Keratinocyte (primary cell): ENCODE data around the gene ABCC10. TPM values are rescaled to one million over a fixed set of nuclear protein-coding genes. Genes with fewer than 3 reads are reported as not detected.
"Not testable (repeated sequence)": the region's sequence is repeated elsewhere in the genome, so short reads cannot be mapped to it uniquely, and the experiment has no call there.

Experiments used
- DNase-seq: peaks from one replicate; pipeline ENCODE4 v3.0.0-alpha.2; 2011; ENCODE audit warnings: low read depth, missing footprints, low spot score
- FAIRE-seq: peaks from 2 replicates; lab custom pipeline; 2011; peaks lifted over from hg19 to GRCh38; lab: Jason Lieb, UNC
- H2AFZ ChIP-seq: 2 replicates; pipeline ENCODE4 v1.6.0; 2012; ENCODE audit warnings: low read length, control low read depth, inconsistent platforms; ENCODE audit not compliant: control insufficient read depth
- H3K27ac ChIP-seq: 2 replicates; pipeline ENCODE4 v1.5.1; 2011; ENCODE audit warnings: low read length; ENCODE audit not compliant: control insufficient read depth, insufficient read depth
- H3K27me3 ChIP-seq: 3 replicates; pipeline ENCODE4 v1.6.0; 2011; ENCODE audit warnings: low read length; ENCODE audit not compliant: control insufficient read depth, insufficient read depth; ENCODE audit errors: extremely low read depth
- H3K36me3 ChIP-seq, 2 experiments: 2 replicates in 1 of 2; 3 replicates in 1 of 2; pipeline ENCODE4 v1.5.1; 2011; ENCODE audit warnings: low read length in 2 of 2, mild to moderate bottlenecking in 1 of 2; ENCODE audit not compliant: control insufficient read depth in 2 of 2, insufficient read depth in 2 of 2; ENCODE audit errors: extremely low read depth in 1 of 2
- H3K4me1 ChIP-seq: 3 replicates; pipeline ENCODE4 v1.5.1; 2011; ENCODE audit warnings: low read length; ENCODE audit not compliant: control insufficient read depth, insufficient read depth; ENCODE audit errors: extremely low read depth
- H3K4me2 ChIP-seq: 3 replicates; pipeline ENCODE4 v1.6.0; 2011; ENCODE audit warnings: low read depth, low read length; ENCODE audit not compliant: control insufficient read depth, insufficient read depth; ENCODE audit errors: extremely low read depth
- H3K4me3 ChIP-seq, 3 experiments: fragments of 200-600 bp in 1 of 3; sonication (generic) in 1 of 3; 2 replicates in 2 of 3; 3 replicates in 1 of 3; pipeline ENCODE4 v1.5.1; 2011 to 2016; ENCODE audit warnings: low read length in 3 of 3, mild to moderate bottlenecking in 3 of 3, control low read depth in 2 of 3, inconsistent platforms in 1 of 3, low read depth in 1 of 3, mixed read lengths in 1 of 3, mixed run types in 1 of 3, moderate library complexity in 1 of 3; ENCODE audit not compliant: control insufficient read depth in 2 of 3, insufficient read depth in 2 of 3; ENCODE audit errors: extremely low read depth in 1 of 3
- H3K79me2 ChIP-seq: 2 replicates; pipeline ENCODE4 v1.6.0; 2012; ENCODE audit warnings: low read length; ENCODE audit not compliant: control insufficient read depth, insufficient read depth
- H3K9ac ChIP-seq: 3 replicates; pipeline ENCODE4 v1.6.0; 2011; ENCODE audit warnings: low read length; ENCODE audit not compliant: control insufficient read depth, insufficient read depth; ENCODE audit errors: extremely low read depth
- H3K9me1 ChIP-seq: 3 replicates; pipeline ENCODE4 v1.6.0; 2011; ENCODE audit warnings: low read length; ENCODE audit not compliant: control insufficient read depth, insufficient read depth; ENCODE audit errors: extremely low read depth
- H3K9me3 ChIP-seq: 2 replicates; pipeline ENCODE4 v1.5.1; 2012; ENCODE audit warnings: low read depth, low read length; ENCODE audit not compliant: control insufficient read depth
- H4K20me1 ChIP-seq: 3 replicates; pipeline ENCODE4 v1.6.0; 2011; ENCODE audit warnings: low read length; ENCODE audit not compliant: control insufficient read depth, insufficient read depth; ENCODE audit errors: extremely low read depth
- EZH2 ChIP-seq: IDR thresholded peaks from one replicate; pipeline ENCODE4 v1.6.1; 2012; ENCODE audit warnings: inconsistent platforms, mild to moderate bottlenecking, low read length, moderate library complexity
- dilution Hi-C: fragments of 300-500 bp; cut with MboI; formaldehyde crosslinking; loops from one replicate; pipeline ENCODE4 v1.7.0; 2020; ENCODE audit warnings: low sequenced_read_pairs; ENCODE audit not compliant: extremely low pct_ligation_motif_present
- polyA plus RNA-seq, 5 experiments: library from polyadenylated mRNA; depleted of rRNA in 3 of 5; stranded (reverse) in 3 of 5; stranded (forward) in 1 of 5; unstranded in 1 of 5; fragments of >200 nt; gene quantifications; 1 replicate in 1 of 5; 2 replicates in 3 of 5; 3 replicates in 1 of 5; pipeline versions ENCODE4 v1.2.1 to v1.2.3, GENCODE V29; 2011 to 2012; ENCODE audit warnings: missing spikeins in 2 of 5, low read depth in 1 of 5, low replicate concordance in 1 of 5
- TF ChIP-seq, protein P1 (sequence below), 3 experiments: IDR thresholded peaks in 1 of 3; conservative IDR thresholded peaks in 1 of 3; optimal IDR thresholded peaks in 1 of 3; 2 replicates in 2 of 3; 3 replicates in 1 of 3; pipeline versions ENCODE3 to v1.5.1; 2011; ENCODE audit warnings: low read length in 3 of 3, mild to moderate bottlenecking in 3 of 3, moderate library complexity in 2 of 3, control low read depth in 1 of 3, inconsistent platforms in 1 of 3; ENCODE audit not compliant: insufficient read depth in 2 of 3; ENCODE audit errors: extremely low read depth in 1 of 3

ABCC10 gene
- polyA plus RNA-seq, 1 donor (not counting 4 experiments of a cell fraction or from before 2014, with no cell fraction given): 17.9 TPM

DNA sequence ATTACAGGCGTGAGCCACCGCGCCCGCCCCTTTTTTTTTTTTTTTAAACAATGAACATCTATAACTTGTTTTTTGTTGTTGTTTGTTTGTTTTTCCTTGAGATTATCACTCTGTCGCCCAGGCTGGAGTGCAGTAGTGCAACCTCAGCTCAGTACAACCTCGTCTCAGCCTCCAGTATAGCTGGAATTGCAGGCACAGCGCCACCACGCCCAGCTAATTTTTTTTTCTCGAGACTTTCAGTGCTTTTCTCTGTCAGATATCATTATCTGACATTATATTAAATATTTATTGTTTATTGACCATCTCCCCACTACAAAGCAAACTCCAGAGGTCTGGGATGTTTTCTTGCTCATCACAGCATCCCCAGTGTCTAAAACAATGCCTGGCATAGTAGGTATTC lies 30.3 kb downstream of the ABCC10 start:
- Histone ChIP-seq H2AFZ (no peak overlapping the region), H3K27me3 (no peaks in the 10 kb centered on the region), H3K9me3 (no peaks in the 10 kb centered on the region)

DNA sequence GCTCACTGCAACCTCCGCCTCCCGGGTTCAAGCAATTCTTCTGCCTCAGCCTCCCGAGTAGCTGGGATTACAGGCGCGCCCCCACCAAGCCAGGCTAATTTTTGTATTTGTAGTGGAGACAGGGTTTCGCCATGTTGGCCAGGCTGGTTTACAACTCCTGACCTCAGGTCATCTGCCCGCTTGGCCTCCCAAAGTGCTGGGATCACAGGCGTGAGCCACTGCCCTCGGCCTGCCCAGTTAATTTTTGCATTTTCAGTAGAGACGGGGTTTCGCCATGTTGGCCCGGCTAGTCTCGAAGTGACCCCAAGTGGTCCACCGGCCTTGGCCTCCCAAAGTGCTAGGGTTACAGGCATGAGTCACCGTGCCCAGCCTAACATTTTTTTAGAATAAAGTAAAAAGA lies 30.8 kb downstream of the ABCC10 start:
- DNase-seq, H4K20me1 ChIP-seq, FAIRE-seq, H3K79me2 ChIP-seq, H3K9me1 ChIP-seq, H3K27me3 ChIP-seq, H3K36me3 ChIP-seq, H3K9me3 ChIP-seq, H2AFZ ChIP-seq, H3K27ac ChIP-seq, dilution Hi-C loops, H3K4me2 ChIP-seq, H3K4me3 ChIP-seq, H3K9ac ChIP-seq: not testable (repeated sequence)
- H3K4me1 ChIP-seq: peaks cover 16% of the 10 kb centered on the region

More for the DNA sequence above, 30.3 kb downstream of the ABCC10 start:
- no peak for FAIRE-seq
- Histone ChIP-seq H3K4me3 (no peak overlapping the region), H3K79me2 (peaks cover 4% of the 10 kb centered on the region), H3K36me3 (peaks cover 5 to 12% of the 10 kb centered on the region in 2 experiments), H4K20me1 (peaks cover 6% of the 10 kb centered on the region), H3K9ac (no peak overlapping the region), H3K9me1 (no peaks in the 10 kb centered on the region), H3K4me2 (no peak overlapping the region), H3K4me1 (peaks cover 16% of the 10 kb centered on the region), H3K27ac (no peak overlapping the region)
- DNase-seq: no peak
- dilution Hi-C loops: no loop called here
- no peak for TF ChIP-seq EZH2
- TF ChIP-seq, protein P1, sequence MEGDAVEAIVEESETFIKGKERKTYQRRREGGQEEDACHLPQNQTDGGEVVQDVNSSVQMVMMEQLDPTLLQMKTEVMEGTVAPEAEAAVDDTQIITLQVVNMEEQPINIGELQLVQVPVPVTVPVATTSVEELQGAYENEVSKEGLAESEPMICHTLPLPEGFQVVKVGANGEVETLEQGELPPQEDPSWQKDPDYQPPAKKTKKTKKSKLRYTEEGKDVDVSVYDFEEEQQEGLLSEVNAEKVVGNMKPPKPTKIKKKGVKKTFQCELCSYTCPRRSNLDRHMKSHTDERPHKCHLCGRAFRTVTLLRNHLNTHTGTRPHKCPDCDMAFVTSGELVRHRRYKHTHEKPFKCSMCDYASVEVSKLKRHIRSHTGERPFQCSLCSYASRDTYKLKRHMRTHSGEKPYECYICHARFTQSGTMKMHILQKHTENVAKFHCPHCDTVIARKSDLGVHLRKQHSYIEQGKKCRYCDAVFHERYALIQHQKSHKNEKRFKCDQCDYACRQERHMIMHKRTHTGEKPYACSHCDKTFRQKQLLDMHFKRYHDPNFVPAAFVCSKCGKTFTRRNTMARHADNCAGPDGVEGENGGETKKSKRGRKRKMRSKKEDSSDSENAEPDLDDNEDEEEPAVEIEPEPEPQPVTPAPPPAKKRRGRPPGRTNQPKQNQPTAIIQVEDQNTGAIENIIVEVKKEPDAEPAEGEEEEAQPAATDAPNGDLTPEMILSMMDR (optimal IDR thresholded peaks at IDR 0.05 in 1 of 3, IDR thresholded peaks at IDR 0.05 in 1 of 3, conservative IDR thresholded peaks at IDR 0.05 in 1 of 3; ENCODE audit: extremely low read depth in 1 of 3, insufficient read depth in 2 of 3, low read length in 3 of 3): peak in 1 of 3 experiments; percentile 19

DNA sequence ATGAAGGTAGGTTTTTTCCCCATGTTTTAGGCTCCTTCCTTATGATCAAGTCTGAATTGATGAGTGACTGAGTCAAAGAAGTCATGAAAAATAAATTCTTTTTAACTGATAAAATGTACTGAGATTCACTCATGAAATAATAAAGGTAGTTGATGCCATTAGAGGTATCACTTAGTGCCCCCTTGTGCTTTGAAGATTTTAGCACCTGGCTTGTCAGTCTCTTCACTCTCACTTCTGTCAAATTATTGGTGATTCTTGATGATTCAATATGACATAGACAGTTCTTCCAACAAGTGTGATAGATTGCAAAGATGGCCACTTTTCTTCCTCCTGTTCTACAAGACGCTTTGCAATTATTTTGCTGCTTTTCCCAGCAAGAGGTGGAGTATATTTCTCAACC lies 32.2 kb downstream of the ABCC10 start:
- DNase-seq (no peak), FAIRE-seq (no peak)
- Histone ChIP-seq H3K27ac (no peak overlapping the region), H3K79me2 (no peaks in the 10 kb centered on the region), H3K4me3 (no peak overlapping the region), H3K9ac (no peak overlapping the region), H3K9me1 (no peaks in the 10 kb centered on the region), H3K4me1 (peaks cover 5% of the 10 kb centered on the region), H4K20me1 (no peaks in the 10 kb centered on the region), H2AFZ (no peak overlapping the region), H3K4me2 (no peak overlapping the region), H3K27me3 (no peaks in the 10 kb centered on the region), H3K9me3 (no peaks in the 10 kb centered on the region), H3K36me3 (peaks cover 0 to under 1% of the 10 kb centered on the region in 2 experiments)
- dilution Hi-C loops: no loop called here
- TF ChIP-seq EZH2: no peak
- TF ChIP-seq, protein P1 (optimal IDR thresholded peaks at IDR 0.05 in 1 of 3, IDR thresholded peaks at IDR 0.05 in 1 of 3, conservative IDR thresholded peaks at IDR 0.05 in 1 of 3; ENCODE audit: extremely low read depth in 1 of 3, insufficient read depth in 2 of 3, low read length in 3 of 3): no peak
